ENCODE data around the gene AP2B1. TPM values are rescaled to one million over a fixed set of nuclear protein-coding genes. Genes with fewer than 3 reads are reported as not detected.

AP2B1 gene
- total RNA-seq, 4 donors from 2014 or later, result 32.2 to 102 (median 60.1) TPM

DNA sequence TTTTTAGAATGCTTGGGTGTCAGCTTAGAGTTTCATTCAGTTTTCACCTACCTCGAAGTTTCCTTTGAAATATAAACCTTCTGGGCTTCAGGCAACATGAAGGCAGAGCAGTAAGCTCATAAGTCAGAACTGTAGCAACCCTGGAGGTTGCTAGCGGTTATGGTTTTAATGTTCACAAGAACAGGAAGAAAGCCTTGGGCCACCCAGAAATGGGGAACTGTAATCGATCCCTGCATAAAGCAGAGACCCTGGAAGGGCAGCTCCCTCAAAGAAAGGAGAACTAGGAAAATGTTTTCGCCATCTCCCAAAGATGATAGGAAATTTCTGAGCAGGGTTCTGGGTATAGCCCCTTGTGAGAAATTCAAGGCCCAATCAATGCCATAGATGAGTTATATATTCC, 96.5 kb downstream of the AP2B1 start:
- intact Hi-C loops (cut with DNase I; ENCODE audit: low total_unique reads) (no loop called here), in situ Hi-C loops (cut with MboI; ENCODE audit: low pct_ligation_motif_present in 1 of 4, low pct_unique_long_range_greater_than_20kb in 1 of 4, low sequenced_read_pairs in 3 of 4) (no loop called here)
- H3K4me3 ChIP-seq, result no peak overlapping the region
- no peaks in the 10 kb centered on the region for H3K9me3 ChIP-seq
- 80 to 82% methylated on average over 3 to 4 of the region's 4 CpGs for WGBS, 2 donors (ENCODE audit: low coverage in 1 of 2)
- H3K27me3 ChIP-seq, result no peaks in the 10 kb centered on the region
- TF ChIP-seq, protein P1, sequence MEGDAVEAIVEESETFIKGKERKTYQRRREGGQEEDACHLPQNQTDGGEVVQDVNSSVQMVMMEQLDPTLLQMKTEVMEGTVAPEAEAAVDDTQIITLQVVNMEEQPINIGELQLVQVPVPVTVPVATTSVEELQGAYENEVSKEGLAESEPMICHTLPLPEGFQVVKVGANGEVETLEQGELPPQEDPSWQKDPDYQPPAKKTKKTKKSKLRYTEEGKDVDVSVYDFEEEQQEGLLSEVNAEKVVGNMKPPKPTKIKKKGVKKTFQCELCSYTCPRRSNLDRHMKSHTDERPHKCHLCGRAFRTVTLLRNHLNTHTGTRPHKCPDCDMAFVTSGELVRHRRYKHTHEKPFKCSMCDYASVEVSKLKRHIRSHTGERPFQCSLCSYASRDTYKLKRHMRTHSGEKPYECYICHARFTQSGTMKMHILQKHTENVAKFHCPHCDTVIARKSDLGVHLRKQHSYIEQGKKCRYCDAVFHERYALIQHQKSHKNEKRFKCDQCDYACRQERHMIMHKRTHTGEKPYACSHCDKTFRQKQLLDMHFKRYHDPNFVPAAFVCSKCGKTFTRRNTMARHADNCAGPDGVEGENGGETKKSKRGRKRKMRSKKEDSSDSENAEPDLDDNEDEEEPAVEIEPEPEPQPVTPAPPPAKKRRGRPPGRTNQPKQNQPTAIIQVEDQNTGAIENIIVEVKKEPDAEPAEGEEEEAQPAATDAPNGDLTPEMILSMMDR (IDR thresholded peaks at IDR 0.05), result no peak
- TF ChIP-seq POLR2A (IDR thresholded peaks at IDR 0.05), result no peak
- TF ChIP-seq EP300 (IDR thresholded peaks at IDR 0.05; ENCODE audit: low read depth), result no peak
- no peak for TF ChIP-seq POLR2AphosphoS5 (IDR thresholded peaks at IDR 0.05)
- H3K4me1 ChIP-seq, result peaks cover 0 to 3% (median 0%) of the 10 kb centered on the region in 4 donors
- DNase-seq, result no peak
- peaks cover 0 to 82% (median 28%) of the 10 kb centered on the region in 4 donors for H3K36me3 ChIP-seq
- no peak overlapping the region for H3K27ac ChIP-seq

- TF ChIP-seq, protein P1 (IDR thresholded peaks at IDR 0.05), result no peak
- TF ChIP-seq POLR2A (IDR thresholded peaks at IDR 0.05) (no peak), POLR2AphosphoS5 (IDR thresholded peaks at IDR 0.05) (no peak), EP300 (IDR thresholded peaks at IDR 0.05; ENCODE audit: low read depth) (no peak)
- WGBS, 2 donors (ENCODE audit: low coverage in 1 of 2), result 85 to 91% methylated on average over 2 of the region's 2 CpGs
- no peak for DNase-seq
- H3K4me3 ChIP-seq, result no peak overlapping the region
- H3K27me3 ChIP-seq, result no peaks in the 10 kb centered on the region
- in situ Hi-C loops (cut with MboI; ENCODE audit: low pct_ligation_motif_present in 1 of 4, low pct_unique_long_range_greater_than_20kb in 1 of 4, low sequenced_read_pairs in 3 of 4) (no loop called here), intact Hi-C loops (cut with DNase I; ENCODE audit: low total_unique reads) (no loop called here)
- no peaks in the 10 kb centered on the region for H3K9me3 ChIP-seq
- H3K27ac ChIP-seq, result no peak overlapping the region
- H3K36me3 ChIP-seq, result peaks cover 0 to 82% (median 29%) of the 10 kb centered on the region in 4 donors
- H3K4me1 ChIP-seq, result peaks cover 0 to 1% (median 0%) of the 10 kb centered on the region in 4 donors
Observed at GRCh38 chr17:35684055-35684802, 97.1 kb downstream of the AP2B1 start.

- DNase-seq, result no peak
- TF ChIP-seq EP300 (IDR thresholded peaks at IDR 0.05; ENCODE audit: low read depth), result no peak
- TF ChIP-seq POLR2AphosphoS5 (IDR thresholded peaks at IDR 0.05), result no peak
- TF ChIP-seq POLR2A (IDR thresholded peaks at IDR 0.05), result no peak
- TF ChIP-seq, protein P1 (IDR thresholded peaks at IDR 0.05), result no peak
- intact Hi-C loops (cut with DNase I; ENCODE audit: low total_unique reads) (loop anchor here (10.0 kb wide), 1 partner anchor 52 kb away; no protein-coding TSS in a partner anchor), in situ Hi-C loops (cut with MboI; ENCODE audit: low pct_ligation_motif_present in 1 of 4, low pct_unique_long_range_greater_than_20kb in 1 of 4, low sequenced_read_pairs in 3 of 4) (no loop called here)
- H3K4me3 ChIP-seq, result no peak overlapping the region
- no peaks in the 10 kb centered on the region for H3K27me3 ChIP-seq
- H3K36me3 ChIP-seq, result peaks cover 0 to 37% (median 16%) of the 10 kb centered on the region in 4 donors
- 81 to 91% methylated on average over 5 to 7 of the region's 7 CpGs for WGBS, 2 donors (ENCODE audit: low coverage in 1 of 2)
- no peaks in the 10 kb centered on the region for H3K4me1 ChIP-seq
- H3K27ac ChIP-seq, result no peak overlapping the region
- H3K9me3 ChIP-seq, result no peaks in the 10 kb centered on the region
Observed at GRCh38 chr17:35692512-35693210, 105.5 kb downstream of the AP2B1 start.

GRCh38 chr17:35693662-35694061, 106.5 kb downstream of the AP2B1 start:
- no peak overlapping the region for H3K4me3 ChIP-seq
- no peaks in the 10 kb centered on the region for H3K27me3 ChIP-seq
- in situ Hi-C loops (cut with MboI; ENCODE audit: low pct_ligation_motif_present in 1 of 4, low pct_unique_long_range_greater_than_20kb in 1 of 4, low sequenced_read_pairs in 3 of 4) (no loop called here), intact Hi-C loops (cut with DNase I; ENCODE audit: low total_unique reads) (loop anchor here (10.0 kb wide), 1 partner anchor 51 kb away; no protein-coding TSS in a partner anchor)
- no peaks in the 10 kb centered on the region for H3K4me1 ChIP-seq
- H3K9me3 ChIP-seq, result no peaks in the 10 kb centered on the region
- H3K27ac ChIP-seq, result no peak overlapping the region
- no peak for DNase-seq
- H3K36me3 ChIP-seq, result peaks cover 0 to 35% (median 11%) of the 10 kb centered on the region in 4 donors
- TF ChIP-seq POLR2A (IDR thresholded peaks at IDR 0.05) (no peak), EP300 (IDR thresholded peaks at IDR 0.05; ENCODE audit: low read depth) (no peak)
- TF ChIP-seq, protein P1 (IDR thresholded peaks at IDR 0.05), result no peak
- WGBS, 2 donors (ENCODE audit: low coverage in 1 of 2), result 93 to 100% methylated on average over 2 to 3 of the region's 3 CpGs

All from transverse colon (tissue), 4 donors.